SW 1271 (cell line): ENCODE results near the gene ZSCAN32.

Source experiments
- DNase-seq, 2 experiments: peaks; one replicate each; lab custom pipeline; 2025; lab: John Stamatoyannopoulos, UW

The ZSCAN32 gene

GRCh38 chr16:3356118-3356517 is 44.7 kb downstream of the ZSCAN32 start:
- no peak for DNase-seq

- no peak for DNase-seq
Observed at GRCh38 chr16:3355589-3355988, 45.2 kb downstream of the ZSCAN32 start, which contains the start of gene OR2C1. OR2C1 (plus strand) TSS chr16:3355889; CDS start chr16:3355941, 52 bp downstream.

GRCh38 chr16:3349175-3349574 is 51.6 kb downstream of the ZSCAN32 start:
- DNase-seq = no peak

- no peak for DNase-seq
Observed at GRCh38 chr16:3348547-3349167, 52.1 kb downstream of the ZSCAN32 start.

GRCh38 chr16:3347586-3347985 is 53.2 kb downstream of the ZSCAN32 start:
- DNase-seq = no peak

- DNase-seq = no peak
Observed at GRCh38 chr16:3346041-3346440, 54.8 kb downstream of the ZSCAN32 start.
